ENCODE measurements around the gene GON4L.

GRCh38 chr1:155840386-155840785, 16.6 kb downstream of the GON4L start:
- TF ChIP-seq GATA2 (IDR thresholded peaks at IDR 0.05; ENCODE audit: low read depth, low read length), result no peak
- TF ChIP-seq GATA3 (IDR thresholded peaks at IDR 0.05; ENCODE audit: low read depth, low read length), result no peak
